HEK293 (cell line): Measurements from ENCODE around the gene ABHD13.

ENCODE experiments used
- CTCF ChIA-PET: fragments of 350-600 bp; formaldehyde crosslinking; extraction: SDS; loops from one replicate; lab custom pipeline; 2021; ENCODE audit warnings: antibody characterized with exemption; lab: Yijun Ruan, JAX
- POLR2A ChIA-PET: fragments of 300-600 bp; formaldehyde crosslinking; extraction: SDS; loops from one replicate; lab custom pipeline; 2020; ENCODE audit warnings: antibody characterized with exemption, inconsistent platforms; lab: Yijun Ruan, JAX
- H3K27ac ChIP-seq: fragments of 200-500 bp; sonication (Bioruptor generic); 2 replicates; pipeline ENCODE4 v1.5.1; 2014; ENCODE audit warnings: low read depth, low read length, control low read depth, inconsistent platforms; ENCODE audit errors: extremely low read depth
- H3K36me3 ChIP-seq, 2 experiments: fragments of 200-500 bp in 1 of 2; sonication (Bioruptor generic) in 1 of 2; 1 replicate in 1 of 2; 2 replicates in 1 of 2; pipeline ENCODE4 v1.5.1; 2014 to 2017; ENCODE audit warnings: inconsistent platforms in 2 of 2, low read length in 2 of 2; ENCODE audit not compliant: control insufficient read depth in 2 of 2, insufficient read depth in 1 of 2
- H3K4me1 ChIP-seq: fragments of 200-500 bp; sonication (Bioruptor generic); 2 replicates; pipeline ENCODE4 v1.5.1; 2014; ENCODE audit warnings: mild to moderate bottlenecking, low read length, inconsistent platforms; ENCODE audit not compliant: control insufficient read depth, insufficient read depth
- H3K4me3 ChIP-seq: 2 replicates; pipeline ENCODE4 v1.5.1; 2011; ENCODE audit warnings: low read depth, mild to moderate bottlenecking, control low read depth, low read length, moderate library complexity
- H3K9me3 ChIP-seq: fragments of 200-500 bp; sonication (Bioruptor generic); 2 replicates; pipeline ENCODE4 v1.5.1; 2014; ENCODE audit warnings: low read depth, low read length, inconsistent platforms; ENCODE audit not compliant: control insufficient read depth, insufficient read depth
- OSR2 ChIP-seq: fragments of 450-650 bp; formaldehyde crosslinking; IDR thresholded peaks from 2 replicates; pipeline ENCODE4 v1.5.1; 2016; ENCODE audit warnings: missing biosample characterization, missing genetic modification characterization
- SP3 ChIP-seq: fragments of 450-650 bp; formaldehyde crosslinking; IDR thresholded peaks from 2 replicates; pipeline ENCODE4 v1.5.1; 2016; ENCODE audit warnings: missing biosample characterization, missing genetic modification characterization
- ZFP3 ChIP-seq: fragments of 450-650 bp; formaldehyde crosslinking; IDR thresholded peaks from 2 replicates; pipeline ENCODE4 v1.5.1; 2016; ENCODE audit warnings: low read depth, missing biosample characterization, missing genetic modification characterization
- ZNF133 ChIP-seq: fragments of 450-650 bp; formaldehyde crosslinking; IDR thresholded peaks from 2 replicates; pipeline ENCODE4 v1.5.1; 2016; ENCODE audit warnings: missing biosample characterization, missing genetic modification characterization
- ZNF146 ChIP-seq: fragments of 450-650 bp; formaldehyde crosslinking; IDR thresholded peaks from 2 replicates; pipeline ENCODE4 v1.5.1; 2016; ENCODE audit warnings: missing biosample characterization, missing genetic modification characterization
- ZNF16 ChIP-seq: fragments of 450-650 bp; formaldehyde crosslinking; IDR thresholded peaks from 2 replicates; pipeline ENCODE4 v1.5.1; 2016; ENCODE audit warnings: low read depth, missing biosample characterization, missing genetic modification characterization
- ZNF214 ChIP-seq: fragments of 450-650 bp; formaldehyde crosslinking; IDR thresholded peaks from 2 replicates; pipeline ENCODE4 v1.5.1; 2017; ENCODE audit warnings: missing biosample characterization, mild to moderate bottlenecking, missing genetic modification characterization, borderline replicate concordance
- ZNF23 ChIP-seq: fragments of 450-650 bp; formaldehyde crosslinking; IDR thresholded peaks from 2 replicates; pipeline ENCODE4 v1.5.1; 2016; ENCODE audit warnings: missing biosample characterization, missing genetic modification characterization, borderline replicate concordance
- ZNF513 ChIP-seq: fragments of 450-650 bp; IDR thresholded peaks from 2 replicates; pipeline ENCODE4 v1.5.1; 2018; ENCODE audit warnings: missing biosample characterization, missing genetic modification characterization
- ZNF544 ChIP-seq: fragments of 450-650 bp; formaldehyde crosslinking; IDR thresholded peaks from 2 replicates; pipeline ENCODE4 v1.5.0; 2017; ENCODE audit warnings: missing biosample characterization, missing genetic modification characterization
- ZNF645 ChIP-seq: fragments of 450-650 bp; formaldehyde crosslinking; IDR thresholded peaks from 2 replicates; pipeline ENCODE4; 2016; ENCODE audit warnings: missing biosample characterization, missing genetic modification characterization
- ZNF660 ChIP-seq: fragments of 450-650 bp; IDR thresholded peaks from 2 replicates; pipeline ENCODE4 v1.5.1; 2018; ENCODE audit warnings: missing biosample characterization, mild to moderate bottlenecking, missing genetic modification characterization
- ZNF776 ChIP-seq: fragments of 450-650 bp; formaldehyde crosslinking; IDR thresholded peaks from 2 replicates; pipeline ENCODE4 v1.5.0; 2017; ENCODE audit warnings: missing biosample characterization, missing genetic modification characterization, borderline replicate concordance
- ZSCAN30 ChIP-seq: fragments of 450-650 bp; IDR thresholded peaks from 2 replicates; pipeline ENCODE4 v1.5.1; 2018; ENCODE audit warnings: missing biosample characterization, mild to moderate bottlenecking, missing genetic modification characterization, moderate library complexity
- TF ChIP-seq, protein P1 (sequence below): fragments of 450-650 bp; formaldehyde crosslinking; IDR thresholded peaks from 2 replicates; pipeline ENCODE4 v1.5.1; 2016; ENCODE audit warnings: missing biosample characterization, missing genetic modification characterization
- TF ChIP-seq, protein P2 (sequence below): fragments of 450-650 bp; formaldehyde crosslinking; IDR thresholded peaks from 2 replicates; pipeline ENCODE4 v1.5.1; 2017; ENCODE audit warnings: missing biosample characterization, missing genetic modification characterization

The ABHD13 gene

GRCh38 chr13:108283110-108283509, 64.9 kb downstream of the ABHD13 start:
- ChIA-PET POLR2A (no interaction called here), CTCF (no interaction called here)
- H3K9me3 ChIP-seq, result no peaks in the 10 kb centered on the region
- H3K36me3 ChIP-seq, result no peaks in the 10 kb centered on the region
- no peak for TF ChIP-seq ZNF645 (tag by site-specific recombination)
- TF ChIP-seq ZNF776, result no peak
- TF ChIP-seq ZNF133 (tag by site-specific recombination), result no peak
- no peak for TF ChIP-seq ZSCAN30
- TF ChIP-seq ZNF544 (tag by site-specific recombination), result no peak
- no peak for TF ChIP-seq ZFP3
- no peak for TF ChIP-seq ZNF16 (tag by site-specific recombination)
- TF ChIP-seq, protein P1, sequence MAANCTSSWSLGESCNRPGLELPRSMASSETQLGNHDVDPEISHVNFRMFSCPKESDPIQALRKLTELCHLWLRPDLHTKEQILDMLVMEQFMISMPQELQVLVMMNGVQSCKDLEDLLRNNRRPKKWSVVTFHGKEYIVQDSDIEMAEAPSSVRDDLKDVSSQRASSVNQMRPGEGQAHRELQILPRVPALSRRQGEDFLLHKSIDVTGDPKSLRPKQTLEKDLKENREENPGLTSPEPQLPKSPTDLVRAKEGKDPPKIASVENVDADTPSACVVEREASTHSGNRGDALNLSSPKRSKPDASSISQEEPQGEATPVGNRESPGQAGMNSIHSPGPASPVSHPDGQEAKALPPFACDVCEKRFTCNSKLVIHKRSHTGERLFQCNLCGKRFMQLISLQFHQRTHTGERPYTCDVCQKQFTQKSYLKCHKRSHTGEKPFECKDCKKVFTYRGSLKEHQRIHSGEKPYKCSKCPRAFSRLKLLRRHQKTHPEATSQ (tag by site-specific recombination), result no peak
- no peak for TF ChIP-seq ZNF146 (tag by site-specific recombination)
- TF ChIP-seq OSR2 (tag by site-specific recombination), result no peak
- TF ChIP-seq, protein P2, sequence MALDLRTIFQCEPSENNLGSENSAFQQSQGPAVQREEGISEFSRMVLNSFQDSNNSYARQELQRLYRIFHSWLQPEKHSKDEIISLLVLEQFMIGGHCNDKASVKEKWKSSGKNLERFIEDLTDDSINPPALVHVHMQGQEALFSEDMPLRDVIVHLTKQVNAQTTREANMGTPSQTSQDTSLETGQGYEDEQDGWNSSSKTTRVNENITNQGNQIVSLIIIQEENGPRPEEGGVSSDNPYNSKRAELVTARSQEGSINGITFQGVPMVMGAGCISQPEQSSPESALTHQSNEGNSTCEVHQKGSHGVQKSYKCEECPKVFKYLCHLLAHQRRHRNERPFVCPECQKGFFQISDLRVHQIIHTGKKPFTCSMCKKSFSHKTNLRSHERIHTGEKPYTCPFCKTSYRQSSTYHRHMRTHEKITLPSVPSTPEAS (tag by site-specific recombination), result no peak
- no peak for TF ChIP-seq SP3 (tag by site-specific recombination)
- no peak for TF ChIP-seq ZNF660
- TF ChIP-seq ZNF214, result no peak
- TF ChIP-seq ZNF513 (tag by site-specific recombination), result no peak
- no peak for TF ChIP-seq ZNF23 (tag by site-specific recombination)
- H3K4me1 ChIP-seq, result no peaks in the 10 kb centered on the region
- H3K27ac ChIP-seq, result no peak overlapping the region
- H3K4me3 ChIP-seq, result no peak overlapping the region
